Measurements from ENCODE around the gene MYPN.

MYPN gene

GRCh38 chr10:68095153-68095552 is 14.1 kb upstream of the MYPN start:
- DNase-seq (ENCODE audit: low spot score), result no peak

DNA sequence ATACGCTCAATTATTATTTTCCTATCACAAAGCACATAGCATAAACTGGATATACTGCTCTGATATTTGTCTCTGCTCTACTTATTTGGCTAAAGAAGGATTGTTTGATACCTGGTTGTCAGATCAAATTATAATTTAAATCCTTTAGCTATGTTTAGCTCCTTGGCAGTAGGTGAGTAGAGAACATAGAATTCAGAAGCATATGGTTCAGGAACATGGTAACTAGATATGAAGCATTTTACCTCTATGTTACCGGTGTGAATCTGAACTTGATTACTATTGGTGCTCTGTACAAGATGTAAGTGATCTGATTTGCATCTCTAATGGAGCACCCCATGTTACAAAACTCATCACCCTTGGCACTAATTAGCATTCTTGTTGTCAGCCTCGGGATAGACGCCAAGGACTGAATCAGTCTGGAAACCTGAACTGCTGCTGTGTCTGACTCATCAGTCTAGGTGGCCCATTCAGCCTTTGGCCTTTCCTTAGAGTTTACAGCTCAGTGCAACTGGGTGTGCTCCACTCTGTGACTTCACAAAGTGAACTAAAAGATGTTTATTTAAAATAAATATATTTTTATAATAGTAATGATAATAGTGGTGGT is 12.3 kb upstream of the MYPN start:
- peak; percentile 22 for DNase-seq (ENCODE audit: low spot score)

- DNase-seq (ENCODE audit: low spot score), result no peak
Observed at GRCh38 chr10:68099736-68100135, 9.6 kb upstream of the MYPN start.

DNA sequence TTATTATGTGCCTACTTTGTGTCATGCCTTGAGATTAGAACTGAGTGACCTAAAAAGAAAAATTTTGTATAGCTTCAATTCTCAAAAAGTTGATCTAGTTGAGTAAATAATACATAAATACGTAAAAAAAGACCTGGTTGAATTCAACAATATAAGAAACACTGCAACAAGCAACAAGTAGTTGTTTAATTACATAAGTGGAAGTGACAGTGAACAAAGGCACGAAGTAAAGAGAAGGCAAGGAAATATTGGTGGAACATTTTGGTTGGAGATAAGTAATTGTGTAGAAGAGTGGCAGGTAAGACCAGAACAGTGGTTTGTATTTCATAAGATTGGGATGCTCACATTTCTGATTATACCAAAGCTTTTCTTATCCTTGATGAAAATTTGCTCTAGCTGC is 8.2 kb upstream of the MYPN start:
- no peak for DNase-seq (ENCODE audit: low spot score)

DNA sequence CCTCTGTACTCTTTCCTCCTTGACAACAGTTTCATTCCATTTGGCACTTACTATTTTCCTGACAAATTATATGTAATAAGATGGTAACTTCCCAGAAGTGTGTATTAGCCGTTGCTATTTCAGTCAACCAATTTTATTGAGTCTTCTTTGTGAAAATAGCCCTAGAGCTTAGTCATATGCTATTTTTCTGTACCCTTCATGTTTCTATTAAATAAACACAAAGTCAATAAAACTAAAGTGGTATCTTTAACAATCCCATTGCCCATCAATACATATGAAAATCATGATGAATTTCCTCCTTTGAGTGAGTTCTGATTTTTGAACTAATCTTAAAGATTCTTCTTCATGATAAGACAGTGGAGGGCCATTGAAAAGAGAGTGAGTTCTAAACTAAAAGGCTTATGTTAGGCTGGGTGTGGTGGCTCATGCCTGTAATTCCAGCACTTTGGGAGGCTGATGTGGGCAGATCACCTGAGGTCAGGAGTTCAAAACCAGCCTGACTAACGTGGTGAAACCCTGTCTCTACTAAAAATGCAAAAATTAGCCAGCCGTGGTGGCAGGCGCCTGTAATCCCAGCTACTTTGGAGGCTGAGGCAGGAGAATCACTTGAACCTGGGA is 5.9 kb upstream of the MYPN start:
- no peak for DNase-seq (ENCODE audit: low spot score)

DNA sequence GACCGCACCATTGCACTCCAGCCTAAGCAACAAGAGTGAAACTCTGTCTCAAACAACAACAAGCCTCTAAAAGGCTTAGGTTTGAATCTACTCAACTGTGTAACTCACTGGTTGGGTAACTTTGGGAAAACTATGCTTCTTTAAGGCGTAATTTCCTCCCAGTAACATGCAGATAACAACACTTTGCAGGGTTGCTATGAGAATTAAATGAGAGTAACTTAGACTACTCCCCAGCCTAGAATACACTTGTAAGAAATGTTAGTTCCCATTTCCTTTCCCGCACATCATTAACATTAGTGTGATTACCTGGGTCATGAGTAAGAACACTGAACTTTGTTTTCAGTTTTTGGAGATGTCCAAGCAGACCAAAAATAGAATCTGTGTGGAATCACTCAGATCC is 5.4 kb upstream of the MYPN start:
- no peak for DNase-seq (ENCODE audit: low spot score)

- DNase-seq (ENCODE audit: low spot score), result no peak
Observed at GRCh38 chr10:68105820-68106219, 3.5 kb upstream of the MYPN start.

GRCh38 chr10:68106656-68107055 is 2.6 kb upstream of the MYPN start:
- DNase-seq (ENCODE audit: low spot score), result no peak

DNA sequence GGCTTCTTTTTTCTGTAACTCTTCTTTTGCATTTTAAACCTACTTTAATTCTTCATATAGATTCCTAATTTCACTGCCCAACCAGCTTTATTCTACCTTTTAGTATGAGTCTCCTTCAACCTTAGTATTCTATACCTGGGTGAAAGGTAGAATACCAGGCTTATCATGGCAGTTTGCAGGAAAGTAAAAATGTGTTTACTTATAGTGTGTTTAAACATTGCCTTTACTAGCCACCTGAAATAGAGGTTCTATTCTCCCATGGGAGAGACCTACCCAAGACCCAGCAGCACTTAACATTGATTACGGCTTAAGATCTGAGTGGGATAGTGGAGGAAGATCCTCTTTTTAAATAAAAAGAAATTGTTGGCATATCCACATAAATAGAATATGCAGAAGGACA is 1.6 kb upstream of the MYPN start:
- no peak for DNase-seq (ENCODE audit: low spot score)

GRCh38 chr10:68108051-68108450 is 1.2 kb upstream of the MYPN start:
- no peak for DNase-seq (ENCODE audit: low spot score)

DNA sequence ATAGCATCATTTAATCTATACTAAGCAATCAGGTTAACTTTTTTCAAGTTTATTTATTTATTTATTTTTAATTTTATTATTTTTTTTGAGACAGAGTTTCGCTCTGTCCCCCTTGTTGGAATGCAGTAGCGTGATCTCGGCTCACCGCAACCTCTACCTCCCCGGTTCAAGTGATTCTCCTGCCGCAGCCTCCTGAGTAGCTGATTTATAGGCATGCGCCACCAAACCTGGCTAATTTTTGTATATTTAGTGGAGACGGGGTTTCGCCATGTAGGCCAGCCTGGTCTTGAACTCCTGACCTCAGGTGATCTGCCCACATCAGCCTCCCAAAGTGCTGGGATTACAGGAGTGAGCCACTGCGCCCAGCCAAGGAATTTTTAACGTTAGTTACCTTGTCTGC is 635 bp upstream of the MYPN start:
- DNase-seq (ENCODE audit: low spot score), result no peak

GRCh38 chr10:68110027-68110426 is 739 bp downstream of the MYPN start:
- no peak for DNase-seq (ENCODE audit: low spot score)

DNA sequence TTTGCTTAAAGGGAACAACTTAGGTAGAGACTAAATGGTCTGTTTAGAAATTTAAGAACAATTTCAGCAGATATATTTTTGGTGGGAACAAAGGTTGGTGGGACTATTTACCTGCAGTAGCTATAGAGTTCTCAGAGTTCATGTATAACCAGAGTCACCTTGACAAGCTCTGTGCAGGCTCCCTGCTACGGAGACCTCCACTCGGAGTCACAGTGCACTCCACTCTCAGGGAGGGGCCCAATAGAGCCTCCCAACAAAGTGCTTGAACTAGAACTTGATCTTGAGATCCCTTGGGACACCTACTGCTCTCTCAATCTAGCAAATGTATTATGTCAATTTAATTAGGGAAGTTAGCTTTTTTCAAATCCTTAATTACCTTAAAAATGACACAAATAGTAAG is 2.3 kb downstream of the MYPN start:
- DNase-seq (ENCODE audit: low spot score), result no peak

- no peak for DNase-seq (ENCODE audit: low spot score)
Observed at GRCh38 chr10:68112837-68113236, 3.5 kb downstream of the MYPN start.

- no peak for DNase-seq (ENCODE audit: low spot score)
Observed at GRCh38 chr10:68118657-68119056, 9.4 kb downstream of the MYPN start.

- DNase-seq (ENCODE audit: low spot score), result no peak
Observed at GRCh38 chr10:68121020-68121743, 11.9 kb downstream of the MYPN start.

GRCh38 chr10:68121852-68122251 is 12.6 kb downstream of the MYPN start:
- DNase-seq (ENCODE audit: low spot score), result no peak

DNA sequence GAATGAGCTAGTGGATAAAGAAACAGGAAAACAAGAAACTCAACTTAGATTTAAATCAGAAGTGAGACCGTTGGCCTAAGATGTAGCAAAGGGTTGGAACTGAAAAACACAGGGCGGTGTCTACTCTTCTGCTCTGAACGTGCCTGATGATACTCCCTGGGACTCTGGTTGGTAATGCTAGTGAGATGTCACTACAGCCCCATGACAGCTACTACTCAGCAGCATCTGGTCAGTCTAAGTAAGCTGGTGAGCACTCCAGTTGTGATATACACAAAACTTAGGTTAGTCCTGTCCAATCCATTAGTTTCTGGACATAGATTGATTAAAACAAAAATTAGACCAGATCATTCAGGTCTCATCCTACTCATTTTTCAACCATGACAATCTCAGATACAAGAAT is 15.4 kb downstream of the MYPN start:
- no peak for DNase-seq (ENCODE audit: low spot score)

GRCh38 chr10:68125772-68126171 is 16.5 kb downstream of the MYPN start:
- no peak for DNase-seq (ENCODE audit: low spot score)

GRCh38 chr10:68128015-68128414 is 18.7 kb downstream of the MYPN start:
- DNase-seq (ENCODE audit: low spot score), result no peak

DNA sequence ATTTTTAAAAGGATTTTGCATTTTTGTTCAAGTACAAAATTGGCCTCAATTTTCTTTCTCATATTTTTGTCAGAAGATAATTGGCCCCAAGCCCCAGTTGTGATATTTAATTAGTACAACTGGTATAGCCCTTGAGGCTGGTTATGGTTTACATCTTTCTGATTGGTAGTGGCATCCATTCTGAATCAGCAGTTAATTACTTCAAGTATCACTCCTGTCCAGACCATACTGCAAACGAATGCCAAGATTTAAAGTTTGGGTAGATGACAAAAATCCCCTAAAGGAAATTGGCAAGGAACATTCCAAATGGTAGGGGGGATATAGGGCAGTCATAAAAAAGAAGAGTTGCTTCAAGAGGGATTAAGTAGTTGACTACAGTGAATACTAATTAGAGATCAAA is 23.1 kb downstream of the MYPN start:
- no peak for DNase-seq (ENCODE audit: low spot score)

- no peak for DNase-seq (ENCODE audit: low spot score)
Observed at GRCh38 chr10:68133523-68133922, 24.2 kb downstream of the MYPN start.

DNA sequence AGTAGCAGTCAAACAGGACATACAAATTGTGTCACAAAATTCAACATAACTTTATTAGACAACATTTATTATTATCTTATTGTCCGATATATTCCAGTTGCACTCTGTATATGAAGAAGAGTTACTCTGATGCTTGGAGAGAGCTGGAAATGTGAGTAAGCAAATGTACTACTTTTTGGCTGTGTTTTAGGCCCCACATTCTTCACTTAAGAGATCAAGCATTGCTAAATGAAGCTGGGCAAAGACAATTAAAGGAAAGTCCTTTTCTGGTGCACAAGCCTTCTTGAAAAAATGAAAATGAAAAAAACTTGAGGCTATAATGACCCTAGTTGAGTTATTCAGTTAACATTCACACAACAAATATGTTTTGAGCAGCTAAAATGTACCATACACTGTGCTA is 26.1 kb downstream of the MYPN start:
- no peak for DNase-seq (ENCODE audit: low spot score)
